Thoracic aorta (tissue), 2 donors: ENCODE data around the gene EIF1AD. TPM values are rescaled to one million over a fixed set of nuclear protein-coding genes. Genes with fewer than 3 reads are reported as not detected.

ENCODE experiments used
- ATAC-seq: fragments of 150-250 bp; one replicate; pipeline ENCODE4 v1.8.0; 2017; ENCODE audit warnings: low read depth; ENCODE audit not compliant: insufficient number of reproducible peaks, low FRiP score
- DNase-seq: peaks from one replicate; pipeline ENCODE4 v3.0.0-alpha.2; 2020; ENCODE audit warnings: low spot score
- H3K27ac ChIP-seq, 2 donors: fragments of 200-600 bp; sonication (generic); 1 replicate in 1 of 2; 2 replicates in 1 of 2; pipeline ENCODE4 v1.5.1; 2016; ENCODE audit warnings: mild to moderate bottlenecking in 2 of 2, moderate library complexity in 2 of 2
- H3K27me3 ChIP-seq: fragments of 200-600 bp; sonication (generic); replicated peaks from 2 replicates; pipeline ENCODE4 v1.6.0; 2016; ENCODE audit warnings: mild to moderate bottlenecking; ENCODE audit not compliant: insufficient read depth
- H3K36me3 ChIP-seq: fragments of 200-600 bp; sonication (generic); one replicate; pipeline ENCODE4 v1.5.1; 2016
- H3K4me1 ChIP-seq, 2 donors: fragments of 200-600 bp; sonication (generic); 1 replicate in 1 of 2; 2 replicates in 1 of 2; pipeline versions ENCODE4 v1.5.1 to v1.6.0; 2016; ENCODE audit warnings: low read depth in 2 of 2, mild to moderate bottlenecking in 1 of 2; ENCODE audit not compliant: control insufficient read depth in 1 of 2
- H3K4me3 ChIP-seq: fragments of 200-600 bp; sonication (generic); 2 replicates; pipeline ENCODE4 v1.5.1; 2016; ENCODE audit warnings: mild to moderate bottlenecking
- H3K9me3 ChIP-seq: fragments of 200-600 bp; sonication (generic); 2 replicates; pipeline ENCODE4 v1.5.1; 2016
- CTCF ChIP-seq: fragments of 200-600 bp; sonication (generic); IDR thresholded peaks from one replicate; pipeline ENCODE4 v1.5.1; 2019; ENCODE audit warnings: antibody characterized with exemption
- total RNA-seq, 2 donors: library from RNA; depleted of rRNA; stranded (reverse); fragments of >200 nt; gene quantifications; one replicate each; pipeline versions ENCODE4 v1.1.0 to v1.2.3, GENCODE V29; 2016

Gene EIF1AD
- total RNA-seq, 2 donors from 2014 or later, result 20.6 to 43.5 TPM

GRCh38 chr11:65961267-65962140 is 40.5 kb downstream of the EIF1AD start, which contains the start of gene SART1:
SART1 (plus strand) TSS chr11:65961734; CDS start chr11:65961781, 47 bp downstream.
- peaks cover 22% of the 10 kb centered on the region in 2 donors for H3K4me1 ChIP-seq
- peak; percentile 94 for DNase-seq
- peaks cover 28% of the 10 kb centered on the region for H3K36me3 ChIP-seq
- H3K9me3 ChIP-seq, result no peaks in the 10 kb centered on the region
- peak within 1 kb of the TSS; percentile 100 for H3K4me3 ChIP-seq
- no peaks in the 10 kb centered on the region for H3K27me3 ChIP-seq
- peak within 1 kb of the TSS; percentile 90 to 97 for H3K27ac ChIP-seq
- no peak for TF ChIP-seq CTCF
- ATAC-seq, result peak; percentile 56

- DNase-seq (no peak), ATAC-seq (no peak)
- Histone ChIP-seq H3K27ac (peak overlapping the region; percentile 90 to 97), H3K4me3 (peak overlapping the region; percentile 100), H3K27me3 (no peaks in the 10 kb centered on the region), H3K4me1 (peaks cover 22% of the 10 kb centered on the region in 2 donors), H3K36me3 (peaks cover 21% of the 10 kb centered on the region), H3K9me3 (no peaks in the 10 kb centered on the region)
- TF ChIP-seq CTCF, result no peak
Observed at GRCh38 chr11:65960824-65961266, 41.1 kb downstream of the EIF1AD start.

GRCh38 chr11:65958774-65959420 is 43.1 kb downstream of the EIF1AD start:
- peaks cover 18% of the 10 kb centered on the region in 2 donors for H3K4me1 ChIP-seq
- no peak overlapping the region for H3K4me3 ChIP-seq
- no peaks in the 10 kb centered on the region for H3K27me3 ChIP-seq
- no peak for TF ChIP-seq CTCF
- no peak for ATAC-seq
- DNase-seq, result no peak
- H3K36me3 ChIP-seq, result peaks cover 2% of the 10 kb centered on the region
- H3K27ac ChIP-seq, result no peak overlapping the region
- H3K9me3 ChIP-seq, result no peaks in the 10 kb centered on the region

- Histone ChIP-seq H3K27me3 (no peaks in the 10 kb centered on the region), H3K27ac (no peak overlapping the region), H3K9me3 (no peaks in the 10 kb centered on the region), H3K4me3 (no peak overlapping the region), H3K4me1 (peaks cover 12% of the 10 kb centered on the region in 2 donors), H3K36me3 (no peaks in the 10 kb centered on the region)
- ATAC-seq (no peak), DNase-seq (no peak)
- TF ChIP-seq CTCF, result no peak
Observed at GRCh38 chr11:65958291-65958690, 43.7 kb downstream of the EIF1AD start.

GRCh38 chr11:65954771-65955170 is 47.2 kb downstream of the EIF1AD start:
- Histone ChIP-seq H3K9me3 (no peaks in the 10 kb centered on the region), H3K4me3 (no peak overlapping the region), H3K36me3 (no peaks in the 10 kb centered on the region), H3K4me1 (no peaks in the 10 kb centered on the region), H3K27ac (no peak overlapping the region), H3K27me3 (no peaks in the 10 kb centered on the region)
- DNase-seq (no peak), ATAC-seq (no peak)
- TF ChIP-seq CTCF, result no peak
